ENCODE measurements around the gene SMTNL1. TPM values are rescaled to one million over a fixed set of nuclear protein-coding genes. Genes with fewer than 3 reads are reported as not detected.

SMTNL1 gene
- total RNA-seq, 4 donors from 2014 or later: not detected

DNA sequence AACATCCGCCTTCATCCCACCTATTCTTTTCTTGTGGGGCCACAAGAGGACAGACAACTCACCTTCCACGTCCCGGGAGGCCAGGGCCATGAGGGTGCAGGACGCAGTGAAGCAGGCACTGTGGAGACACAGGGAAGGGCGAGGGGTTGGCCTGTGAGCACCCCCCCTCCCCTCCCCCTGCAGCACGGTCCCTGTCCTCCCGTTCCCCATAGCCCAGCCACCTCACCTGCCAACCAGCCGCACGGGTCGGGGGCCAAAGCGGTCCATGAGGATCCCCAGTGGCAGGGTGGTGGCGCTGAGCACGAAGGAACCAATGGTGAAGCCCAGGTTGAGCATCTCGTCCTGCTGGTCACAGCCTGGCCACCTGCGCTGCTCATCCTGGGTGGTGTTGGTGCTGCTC, 36.5 kb upstream of the SMTNL1 start:
- TF ChIP-seq, protein P1, sequence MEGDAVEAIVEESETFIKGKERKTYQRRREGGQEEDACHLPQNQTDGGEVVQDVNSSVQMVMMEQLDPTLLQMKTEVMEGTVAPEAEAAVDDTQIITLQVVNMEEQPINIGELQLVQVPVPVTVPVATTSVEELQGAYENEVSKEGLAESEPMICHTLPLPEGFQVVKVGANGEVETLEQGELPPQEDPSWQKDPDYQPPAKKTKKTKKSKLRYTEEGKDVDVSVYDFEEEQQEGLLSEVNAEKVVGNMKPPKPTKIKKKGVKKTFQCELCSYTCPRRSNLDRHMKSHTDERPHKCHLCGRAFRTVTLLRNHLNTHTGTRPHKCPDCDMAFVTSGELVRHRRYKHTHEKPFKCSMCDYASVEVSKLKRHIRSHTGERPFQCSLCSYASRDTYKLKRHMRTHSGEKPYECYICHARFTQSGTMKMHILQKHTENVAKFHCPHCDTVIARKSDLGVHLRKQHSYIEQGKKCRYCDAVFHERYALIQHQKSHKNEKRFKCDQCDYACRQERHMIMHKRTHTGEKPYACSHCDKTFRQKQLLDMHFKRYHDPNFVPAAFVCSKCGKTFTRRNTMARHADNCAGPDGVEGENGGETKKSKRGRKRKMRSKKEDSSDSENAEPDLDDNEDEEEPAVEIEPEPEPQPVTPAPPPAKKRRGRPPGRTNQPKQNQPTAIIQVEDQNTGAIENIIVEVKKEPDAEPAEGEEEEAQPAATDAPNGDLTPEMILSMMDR (IDR thresholded peaks at IDR 0.05): no peak
- DNase-seq (ENCODE audit: low spot score): no peak
- no peak for ATAC-seq (ENCODE audit: low FRiP score)

DNA sequence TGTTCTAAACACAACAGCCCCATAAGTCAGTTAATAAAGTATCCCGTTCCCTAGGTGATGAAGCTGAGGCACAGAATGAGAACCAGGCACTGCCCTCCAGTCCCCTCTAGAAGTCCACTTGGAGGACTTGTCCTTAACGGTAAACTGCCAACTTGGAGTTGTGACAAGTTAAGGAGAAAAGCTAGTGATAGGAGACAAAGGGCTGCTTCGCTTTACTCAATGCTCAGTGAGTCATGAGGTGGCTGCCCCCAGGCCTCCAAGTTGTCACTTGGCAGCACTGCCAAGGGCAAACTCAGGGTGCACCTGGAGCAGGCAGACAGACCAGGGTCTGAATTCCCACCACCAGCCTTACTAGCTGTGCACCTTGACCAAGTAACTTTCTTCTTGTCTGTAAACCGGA, 35.4 kb upstream of the SMTNL1 start:
- no peak for DNase-seq (ENCODE audit: low spot score)
- ATAC-seq (ENCODE audit: low FRiP score): no peak
- TF ChIP-seq, protein P1 (IDR thresholded peaks at IDR 0.05): no peak

DNA sequence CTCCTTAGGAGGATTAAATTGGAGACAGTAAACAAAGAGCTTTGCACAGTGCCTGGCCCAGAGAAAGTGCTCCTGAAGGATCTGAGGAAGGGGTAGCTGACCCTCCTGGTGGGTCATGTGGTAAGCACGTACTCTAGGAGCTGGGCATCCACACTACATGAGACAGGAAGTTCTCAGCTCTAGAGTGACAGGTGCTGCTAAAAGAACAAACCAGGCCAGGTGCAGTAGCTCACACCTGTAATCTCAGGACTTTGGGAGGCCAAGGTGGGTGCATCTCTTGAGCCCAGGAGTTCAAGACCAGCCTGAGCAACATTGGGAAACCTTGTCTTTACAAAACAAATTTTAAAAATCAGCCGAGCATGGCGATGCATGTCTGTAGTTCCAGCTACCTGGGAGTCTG, 35.0 kb upstream of the SMTNL1 start:
- TF ChIP-seq, protein P1 (IDR thresholded peaks at IDR 0.05): no peak
- ATAC-seq (ENCODE audit: low FRiP score) (no peak), DNase-seq (ENCODE audit: low spot score) (no peak)

DNA sequence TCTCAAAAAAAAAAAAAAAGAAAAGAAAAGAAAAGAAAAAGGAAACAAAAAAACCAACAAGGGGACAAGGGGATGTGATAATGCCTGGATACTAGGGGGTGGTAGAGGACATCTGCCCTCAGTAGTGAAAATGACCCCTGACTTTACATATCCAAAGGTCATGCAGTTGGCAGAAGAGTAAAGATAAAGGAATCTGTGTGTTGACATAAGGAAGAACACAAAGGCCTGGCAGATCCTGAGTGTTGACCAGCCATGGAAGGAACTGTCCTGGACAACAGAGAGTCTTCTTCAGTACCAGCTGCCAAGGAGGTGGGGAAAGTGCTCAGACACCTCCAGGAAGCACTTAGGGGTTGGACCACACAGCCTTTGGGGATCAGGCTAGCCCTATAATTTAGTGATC, 34.5 kb upstream of the SMTNL1 start:
- TF ChIP-seq, protein P1 (IDR thresholded peaks at IDR 0.05): no peak
- ATAC-seq (ENCODE audit: low FRiP score) (no peak), DNase-seq (ENCODE audit: low spot score) (no peak)

DNA sequence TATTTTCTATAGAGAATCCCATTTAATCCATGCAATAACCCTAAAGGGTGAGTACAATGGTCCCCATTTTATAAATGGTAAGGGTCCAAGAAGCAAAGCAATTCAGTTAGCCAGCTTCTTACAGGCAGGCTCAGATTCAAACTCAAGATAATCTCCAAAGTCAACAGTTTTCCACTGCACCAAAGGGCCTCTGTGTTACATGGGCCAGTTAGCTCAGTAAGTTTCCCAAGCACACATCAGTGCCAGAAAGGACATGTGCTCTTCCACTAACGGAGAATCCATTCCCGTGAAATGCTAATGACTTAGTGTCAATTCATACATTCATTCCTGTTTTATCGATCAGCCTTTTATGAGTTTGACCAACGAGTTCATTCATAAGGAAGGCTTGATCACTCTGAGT, 32.9 kb upstream of the SMTNL1 start:
- ATAC-seq (ENCODE audit: low FRiP score) (no peak), DNase-seq (ENCODE audit: low spot score) (no peak)
- TF ChIP-seq, protein P1 (IDR thresholded peaks at IDR 0.05): no peak

DNA sequence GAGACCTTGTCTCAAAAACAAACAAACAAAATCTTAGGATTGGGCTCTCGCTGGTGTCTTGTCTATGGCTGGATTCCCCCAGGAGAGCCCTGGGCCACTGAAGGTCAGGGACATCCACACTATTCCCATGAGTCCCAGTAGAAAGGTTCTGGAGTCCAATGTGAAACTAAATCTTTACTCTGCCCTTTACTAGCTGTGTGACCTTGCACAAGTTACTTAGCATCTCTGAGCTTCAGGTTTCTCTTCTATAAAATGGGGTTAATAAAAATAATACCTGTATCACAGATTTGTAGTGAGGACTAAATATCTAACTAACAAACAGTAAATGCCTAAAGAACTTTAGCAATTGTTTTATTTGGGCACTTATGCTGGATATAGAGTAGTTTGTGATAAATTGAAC, 30.9 kb upstream of the SMTNL1 start:
- ATAC-seq (ENCODE audit: low FRiP score) (no peak), DNase-seq (ENCODE audit: low spot score) (no peak)
- TF ChIP-seq, protein P1 (IDR thresholded peaks at IDR 0.05): no peak

DNA sequence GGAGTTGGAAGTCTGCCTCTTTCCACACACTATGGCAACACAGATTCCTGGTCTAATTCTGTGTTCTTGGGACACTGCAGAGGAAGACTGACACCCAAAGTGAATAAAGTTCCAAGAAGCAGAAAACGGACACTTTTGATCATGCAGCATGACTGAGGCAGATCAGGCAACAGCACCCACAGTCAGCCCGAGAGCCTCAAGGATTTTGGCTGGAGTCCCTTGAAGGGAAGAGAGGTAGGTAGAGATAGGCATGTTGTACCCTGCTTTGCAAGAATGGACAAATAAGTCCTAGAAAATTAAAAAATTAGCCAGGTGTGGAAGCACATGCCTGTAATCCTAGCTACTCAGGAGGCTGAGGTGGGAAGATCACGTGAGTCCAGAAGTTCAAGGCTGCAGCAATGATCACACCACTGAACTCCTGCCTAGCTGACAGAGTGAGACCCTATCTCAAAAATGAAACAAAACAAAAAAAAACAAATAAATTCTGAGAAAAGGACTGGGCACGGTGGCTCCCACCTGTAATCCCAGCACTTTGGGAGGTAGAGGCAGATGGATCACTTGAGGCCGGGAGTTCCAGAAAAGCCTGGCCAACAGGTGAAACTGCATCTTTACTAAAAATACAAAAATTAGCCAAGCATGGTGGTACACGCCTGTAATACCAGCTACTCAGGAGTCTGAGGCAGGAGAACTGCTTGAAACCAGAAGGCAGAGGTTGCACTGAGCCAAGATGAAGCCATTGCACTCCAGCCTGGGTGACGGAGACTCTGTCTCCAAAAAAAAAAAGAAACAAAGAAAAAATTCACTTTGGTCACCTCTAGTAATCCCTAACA, 28.8 kb upstream of the SMTNL1 start:
- TF ChIP-seq, protein P1 (IDR thresholded peaks at IDR 0.05): no peak
- no peak for DNase-seq (ENCODE audit: low spot score)
- ATAC-seq (ENCODE audit: low FRiP score): no peak
